ENCODE measurements around the gene SNORC.

DNA sequence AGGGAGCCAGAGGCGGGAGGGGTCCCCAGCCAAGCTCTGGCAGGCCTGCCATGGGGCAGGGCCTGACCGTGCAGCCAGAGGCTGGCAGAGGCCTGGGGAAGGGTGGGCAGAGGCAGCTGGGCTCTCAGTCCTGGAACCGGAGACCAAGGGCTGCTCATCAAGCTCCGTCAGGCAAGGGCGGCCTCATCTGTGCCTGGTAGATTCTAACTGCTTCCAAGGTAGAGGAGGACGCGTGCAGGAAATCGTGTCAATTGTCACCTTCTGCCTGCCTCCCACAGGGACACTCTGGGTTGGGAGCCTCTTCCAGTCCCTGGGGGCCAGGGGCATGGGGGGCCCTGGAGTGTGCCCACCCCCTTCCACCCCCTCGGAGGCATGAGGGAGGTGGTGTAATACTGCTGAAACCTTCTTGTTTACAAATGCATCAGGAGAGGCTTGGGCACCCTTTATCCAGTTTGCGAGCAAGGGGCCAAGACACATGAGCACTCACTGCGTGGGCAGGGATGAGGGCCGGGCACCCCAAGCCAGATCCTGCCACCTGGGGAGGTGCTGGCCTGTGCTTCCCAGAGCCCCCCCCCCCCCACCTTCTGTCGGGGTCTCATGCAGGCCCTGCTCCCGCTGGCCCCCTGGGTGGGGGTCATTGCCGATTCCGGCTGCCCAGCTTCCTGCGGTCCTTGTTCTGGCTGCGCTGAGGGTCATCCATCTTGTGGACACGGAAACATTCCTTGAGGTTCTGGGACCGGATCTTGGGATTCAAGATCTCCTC is 9.0 kb downstream of the SNORC start:
- TF ChIP-seq MYC (IDR thresholded peaks at IDR 0.05; ENCODE audit: low read depth, low read length) (no peak), MYC (CRISPR knock-in tag; IDR thresholded peaks at IDR 0.05; ENCODE audit: borderline replicate concordance, low read depth) (no peak), SRSF1 (IDR thresholded peaks at IDR 0.05; ENCODE audit: low read depth, low read length) (no peak), CHD4 (IDR thresholded peaks at IDR 0.05; ENCODE audit: insufficient read depth, insufficient replicate concordance, low read depth, low read length, poor library complexity, severe bottlenecking) (no peak), TAF1 (IDR thresholded peaks at IDR 0.05; ENCODE audit: control insufficient read depth, extremely low read depth, insufficient read depth, low read length, severe bottlenecking) (no peak), RAD21 (CRISPR knock-in tag; conservative IDR thresholded peaks at IDR 0.05 in 1 of 2, IDR thresholded peaks at IDR 0.05 in 1 of 2) (no peak), ZNF140 (CRISPR knock-in tag; IDR thresholded peaks at IDR 0.05) (no peak)
- TF ChIP-seq, protein P1, sequence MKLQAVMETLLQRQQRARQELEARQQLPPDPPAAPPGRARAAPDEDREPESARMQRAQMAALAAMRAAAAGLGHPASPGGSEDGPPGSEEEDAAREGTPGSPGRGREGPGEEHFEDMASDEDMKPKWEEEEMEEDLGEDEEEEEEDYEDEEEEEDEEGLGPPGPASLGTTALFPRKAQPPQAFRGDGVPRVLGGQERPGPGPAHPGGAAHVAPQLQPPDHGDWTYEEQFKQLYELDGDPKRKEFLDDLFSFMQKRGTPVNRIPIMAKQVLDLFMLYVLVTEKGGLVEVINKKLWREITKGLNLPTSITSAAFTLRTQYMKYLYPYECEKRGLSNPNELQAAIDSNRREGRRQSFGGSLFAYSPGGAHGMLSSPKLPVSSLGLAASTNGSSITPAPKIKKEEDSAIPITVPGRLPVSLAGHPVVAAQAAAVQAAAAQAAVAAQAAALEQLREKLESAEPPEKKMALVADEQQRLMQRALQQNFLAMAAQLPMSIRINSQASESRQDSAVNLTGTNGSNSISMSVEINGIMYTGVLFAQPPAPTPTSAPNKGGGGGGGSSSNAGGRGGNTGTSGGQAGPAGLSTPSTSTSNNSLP (IDR thresholded peaks at IDR 0.05; ENCODE audit: borderline replicate concordance, low read depth, low read length): no peak
- TF ChIP-seq, protein P2, sequence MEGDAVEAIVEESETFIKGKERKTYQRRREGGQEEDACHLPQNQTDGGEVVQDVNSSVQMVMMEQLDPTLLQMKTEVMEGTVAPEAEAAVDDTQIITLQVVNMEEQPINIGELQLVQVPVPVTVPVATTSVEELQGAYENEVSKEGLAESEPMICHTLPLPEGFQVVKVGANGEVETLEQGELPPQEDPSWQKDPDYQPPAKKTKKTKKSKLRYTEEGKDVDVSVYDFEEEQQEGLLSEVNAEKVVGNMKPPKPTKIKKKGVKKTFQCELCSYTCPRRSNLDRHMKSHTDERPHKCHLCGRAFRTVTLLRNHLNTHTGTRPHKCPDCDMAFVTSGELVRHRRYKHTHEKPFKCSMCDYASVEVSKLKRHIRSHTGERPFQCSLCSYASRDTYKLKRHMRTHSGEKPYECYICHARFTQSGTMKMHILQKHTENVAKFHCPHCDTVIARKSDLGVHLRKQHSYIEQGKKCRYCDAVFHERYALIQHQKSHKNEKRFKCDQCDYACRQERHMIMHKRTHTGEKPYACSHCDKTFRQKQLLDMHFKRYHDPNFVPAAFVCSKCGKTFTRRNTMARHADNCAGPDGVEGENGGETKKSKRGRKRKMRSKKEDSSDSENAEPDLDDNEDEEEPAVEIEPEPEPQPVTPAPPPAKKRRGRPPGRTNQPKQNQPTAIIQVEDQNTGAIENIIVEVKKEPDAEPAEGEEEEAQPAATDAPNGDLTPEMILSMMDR (IDR thresholded peaks at IDR 0.05 in 2 of 3, conservative IDR thresholded peaks at IDR 0.05 in 1 of 3; ENCODE audit: insufficient read depth in 2 of 3, low read depth in 1 of 3, low read length in 3 of 3): no peak
- TF ChIP-seq, protein P3, sequence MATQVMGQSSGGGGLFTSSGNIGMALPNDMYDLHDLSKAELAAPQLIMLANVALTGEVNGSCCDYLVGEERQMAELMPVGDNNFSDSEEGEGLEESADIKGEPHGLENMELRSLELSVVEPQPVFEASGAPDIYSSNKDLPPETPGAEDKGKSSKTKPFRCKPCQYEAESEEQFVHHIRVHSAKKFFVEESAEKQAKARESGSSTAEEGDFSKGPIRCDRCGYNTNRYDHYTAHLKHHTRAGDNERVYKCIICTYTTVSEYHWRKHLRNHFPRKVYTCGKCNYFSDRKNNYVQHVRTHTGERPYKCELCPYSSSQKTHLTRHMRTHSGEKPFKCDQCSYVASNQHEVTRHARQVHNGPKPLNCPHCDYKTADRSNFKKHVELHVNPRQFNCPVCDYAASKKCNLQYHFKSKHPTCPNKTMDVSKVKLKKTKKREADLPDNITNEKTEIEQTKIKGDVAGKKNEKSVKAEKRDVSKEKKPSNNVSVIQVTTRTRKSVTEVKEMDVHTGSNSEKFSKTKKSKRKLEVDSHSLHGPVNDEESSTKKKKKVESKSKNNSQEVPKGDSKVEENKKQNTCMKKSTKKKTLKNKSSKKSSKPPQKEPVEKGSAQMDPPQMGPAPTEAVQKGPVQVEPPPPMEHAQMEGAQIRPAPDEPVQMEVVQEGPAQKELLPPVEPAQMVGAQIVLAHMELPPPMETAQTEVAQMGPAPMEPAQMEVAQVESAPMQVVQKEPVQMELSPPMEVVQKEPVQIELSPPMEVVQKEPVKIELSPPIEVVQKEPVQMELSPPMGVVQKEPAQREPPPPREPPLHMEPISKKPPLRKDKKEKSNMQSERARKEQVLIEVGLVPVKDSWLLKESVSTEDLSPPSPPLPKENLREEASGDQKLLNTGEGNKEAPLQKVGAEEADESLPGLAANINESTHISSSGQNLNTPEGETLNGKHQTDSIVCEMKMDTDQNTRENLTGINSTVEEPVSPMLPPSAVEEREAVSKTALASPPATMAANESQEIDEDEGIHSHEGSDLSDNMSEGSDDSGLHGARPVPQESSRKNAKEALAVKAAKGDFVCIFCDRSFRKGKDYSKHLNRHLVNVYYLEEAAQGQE (IDR thresholded peaks at IDR 0.05; ENCODE audit: borderline replicate concordance): no peak
- TF ChIP-seq, protein P3 (CRISPR knock-in tag; IDR thresholded peaks at IDR 0.05; ENCODE audit: low read depth): no peak
